ENCODE results near the gene PCDHGB1. TPM values are rescaled to one million over a fixed set of nuclear protein-coding genes. Genes with fewer than 3 reads are reported as not detected.
"Not testable (repeated sequence)": the region's sequence is repeated elsewhere in the genome, so short reads cannot be mapped to it uniquely, and the experiment has no call there.

Gene PCDHGB1
- not detected in 2 replicates for total RNA-seq (2014; rRNA removed; shearing (Covaris generic))

DNA sequence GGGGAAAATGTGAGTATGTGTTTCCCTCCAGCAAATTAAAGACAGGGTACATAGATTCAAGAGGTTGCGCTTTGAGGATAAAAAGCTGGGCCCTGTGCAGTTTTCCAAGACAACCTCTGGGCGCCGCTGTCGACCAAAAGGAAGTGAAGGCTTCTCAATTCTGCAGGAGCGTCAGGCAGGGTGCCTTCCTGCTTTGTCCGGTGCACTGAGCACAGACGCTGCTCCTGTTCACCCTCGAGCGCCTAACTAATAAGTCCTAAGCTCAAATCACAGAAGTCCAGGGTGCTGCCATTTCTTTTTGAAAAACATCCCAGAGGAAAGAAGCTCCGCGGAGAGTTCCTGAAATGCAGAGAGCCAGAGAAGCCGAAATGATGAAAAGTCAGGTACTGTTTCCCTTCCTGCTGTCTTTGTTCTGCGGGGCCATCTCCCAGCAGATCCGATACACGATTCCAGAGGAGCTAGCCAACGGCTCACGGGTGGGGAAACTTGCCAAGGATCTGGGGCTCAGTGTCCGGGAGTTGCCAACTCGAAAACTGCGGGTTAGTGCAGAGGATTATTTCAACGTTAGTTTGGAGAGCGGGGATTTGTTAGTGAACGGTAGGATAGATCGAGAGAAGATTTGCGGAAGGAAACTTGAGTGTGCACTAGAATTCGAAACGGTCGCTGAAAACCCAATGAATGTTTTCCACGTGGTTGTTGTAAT lies at the start of gene PCDHGB1:
PCDHGB1 (plus strand) TSS at position 183 of the 703 bp plus-strand sequence; CDS start at position 345, 162 bp downstream.
- no peaks in the 10 kb centered on the region for H3K36me3 ChIP-seq (replicated peaks; ENCODE audit: control insufficient read depth, insufficient read depth, low read length)
- H3K27me3 ChIP-seq (ENCODE audit: control insufficient read depth, insufficient read depth, low read length), result no peaks in the 10 kb centered on the region
- H3K4me3 ChIP-seq (ENCODE audit: insufficient read depth, low read depth, low read length), result no peak within 1 kb of the TSS
- DNase-seq, result peak; percentile 83

DNA sequence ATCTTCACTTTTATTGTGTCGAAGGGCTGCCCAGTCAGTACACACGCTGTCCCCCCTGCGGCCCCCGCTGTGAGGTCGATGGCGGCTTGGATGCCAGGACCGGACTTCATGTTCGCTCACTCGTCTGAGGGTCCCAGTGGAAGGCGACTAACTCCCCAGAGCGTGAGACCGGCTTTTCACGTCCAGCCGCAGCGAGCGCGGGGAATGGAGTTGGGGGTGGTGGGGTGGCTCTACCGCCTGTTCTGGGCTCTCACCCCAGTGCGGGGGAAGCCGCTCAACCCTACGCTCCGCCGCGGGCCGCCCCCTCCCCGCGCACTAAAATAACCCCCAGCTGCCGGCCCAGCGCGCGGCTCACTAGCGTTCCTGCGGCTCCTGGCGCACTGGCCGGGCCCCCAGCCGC lies 46.1 kb upstream of the PCDHGB1 start, which contains the start of gene SLC25A2:
SLC25A2 (minus strand) TSS at position 294 of the 400 bp plus-strand sequence; CDS start at position 110, 184 bp downstream.
- DNase-seq, result peak; percentile 21
- H3K4me3 ChIP-seq (ENCODE audit: insufficient read depth, low read depth, low read length), result no peak within 1 kb of the TSS
- H3K27me3 ChIP-seq (ENCODE audit: control insufficient read depth, insufficient read depth, low read length), result no peaks in the 10 kb centered on the region
- H3K36me3 ChIP-seq (replicated peaks; ENCODE audit: control insufficient read depth, insufficient read depth, low read length), result no peaks in the 10 kb centered on the region

DNA sequence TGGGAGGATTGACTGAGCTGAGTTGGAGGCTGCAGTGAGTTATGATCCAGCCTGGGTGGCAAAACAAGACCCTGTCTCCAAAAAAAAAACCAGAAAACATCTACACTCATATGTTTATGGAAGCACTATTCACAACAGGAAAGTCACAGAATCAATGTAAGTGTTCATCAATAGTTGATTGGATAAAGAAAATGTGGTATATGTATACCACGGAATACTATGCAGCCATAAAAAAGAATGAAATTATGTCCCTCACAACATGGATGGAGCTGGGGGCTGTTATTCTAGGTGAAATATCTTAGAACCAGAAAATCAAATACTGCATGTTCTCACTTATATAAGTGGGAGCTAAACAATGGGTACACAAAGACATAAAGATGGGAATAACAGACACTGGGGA lies 43.3 kb upstream of the PCDHGB1 start:
- Histone ChIP-seq H3K36me3 (replicated peaks; ENCODE audit: control insufficient read depth, insufficient read depth, low read length) (no peaks in the 10 kb centered on the region), H3K27me3 (ENCODE audit: control insufficient read depth, insufficient read depth, low read length) (no peaks in the 10 kb centered on the region), H3K4me3 (ENCODE audit: insufficient read depth, low read depth, low read length) (no peak overlapping the region)
- DNase-seq, result no peak

DNA sequence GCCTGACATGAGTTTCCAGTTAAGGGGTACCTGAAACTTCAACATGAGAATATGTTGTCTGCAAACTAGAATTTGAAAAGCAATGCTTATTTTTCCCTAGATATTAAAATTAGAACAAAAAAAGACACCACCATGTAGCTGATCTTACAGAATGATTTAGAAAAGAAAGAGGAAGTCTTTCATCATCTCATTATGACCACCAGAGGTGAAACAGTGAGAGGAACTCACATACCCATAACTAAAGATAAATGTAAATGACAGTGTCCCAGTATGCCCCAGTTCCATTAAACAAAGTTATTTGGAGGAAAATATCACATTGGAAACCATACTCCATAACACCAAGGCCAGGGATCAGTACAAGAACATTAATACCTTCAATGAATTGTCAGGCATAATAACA lies 36.2 kb upstream of the PCDHGB1 start:
- Histone ChIP-seq H3K4me3 (ENCODE audit: insufficient read depth, low read depth, low read length) (no peak overlapping the region), H3K36me3 (replicated peaks; ENCODE audit: control insufficient read depth, insufficient read depth, low read length) (peaks cover 1% of the 10 kb centered on the region), H3K27me3 (ENCODE audit: control insufficient read depth, insufficient read depth, low read length) (no peaks in the 10 kb centered on the region)
- DNase-seq, result no peak

DNA sequence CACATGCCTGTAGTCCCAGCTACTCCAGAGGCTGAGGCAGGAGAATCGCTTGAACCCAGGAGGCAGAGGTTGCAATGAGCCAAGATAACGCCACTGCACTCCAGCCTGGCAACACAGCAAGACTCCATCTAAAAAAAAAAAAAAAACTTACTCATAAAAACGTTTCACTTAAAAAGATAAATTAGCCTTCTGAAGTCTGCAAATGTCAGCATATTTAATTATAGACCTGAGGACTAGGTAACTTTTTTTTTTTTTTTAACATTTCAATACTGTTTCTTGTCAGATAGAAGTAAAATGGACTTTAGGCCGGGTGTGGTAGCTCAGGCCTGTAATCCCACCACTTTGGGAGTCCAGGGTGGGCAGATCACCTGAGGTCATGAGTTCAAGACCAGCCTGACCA lies 32.9 kb upstream of the PCDHGB1 start:
- peaks cover 13% of the 10 kb centered on the region for H3K36me3 ChIP-seq (replicated peaks; ENCODE audit: control insufficient read depth, insufficient read depth, low read length)
- H3K27me3 ChIP-seq (ENCODE audit: control insufficient read depth, insufficient read depth, low read length); DNase-seq; H3K4me3 ChIP-seq (ENCODE audit: insufficient read depth, low read depth, low read length): not testable (repeated sequence)

DNA sequence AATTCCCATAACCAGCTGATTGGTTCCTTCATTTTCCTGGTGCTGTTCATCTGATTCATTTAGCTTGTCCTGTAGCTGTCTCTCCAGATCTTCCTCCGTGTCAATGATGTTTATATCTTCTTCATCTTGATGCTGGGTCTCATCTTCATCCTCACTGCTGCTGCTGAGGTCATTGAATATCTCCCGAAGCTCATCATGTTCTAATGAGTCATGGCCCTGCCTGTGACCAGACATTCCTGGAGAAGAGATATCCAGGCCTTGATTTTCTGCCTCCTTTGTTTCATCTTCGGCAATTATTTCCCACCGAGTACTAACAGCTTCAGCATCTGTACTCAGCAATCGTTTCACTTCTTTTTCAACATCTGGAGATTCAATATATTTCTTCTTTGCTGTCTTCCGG lies 30.7 kb upstream of the PCDHGB1 start:
- Histone ChIP-seq H3K27me3 (ENCODE audit: control insufficient read depth, insufficient read depth, low read length) (no peaks in the 10 kb centered on the region), H3K4me3 (ENCODE audit: insufficient read depth, low read depth, low read length) (no peak overlapping the region), H3K36me3 (replicated peaks; ENCODE audit: control insufficient read depth, insufficient read depth, low read length) (peaks cover 13% of the 10 kb centered on the region)
- no peak for DNase-seq

DNA sequence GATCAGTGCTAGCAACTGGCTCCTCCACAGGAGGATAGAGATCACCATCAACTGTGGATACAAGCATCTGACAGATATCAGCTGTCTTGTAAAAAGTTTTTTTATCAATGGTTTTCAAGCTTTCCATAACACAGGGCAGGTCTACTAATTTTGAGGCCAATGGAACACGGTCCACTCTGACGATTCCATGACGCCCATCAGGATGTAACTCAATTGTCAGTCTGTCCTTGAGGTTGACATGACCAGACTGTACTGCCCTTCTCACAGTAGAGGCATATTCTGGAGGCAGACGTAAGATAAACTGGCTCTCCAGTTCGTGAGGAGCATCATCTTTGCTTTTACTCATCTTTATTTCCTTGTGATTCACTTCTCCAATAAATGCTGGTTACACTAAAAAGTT lies 30.2 kb upstream of the PCDHGB1 start:
- Histone ChIP-seq H3K4me3 (ENCODE audit: insufficient read depth, low read depth, low read length) (peak overlapping the region; percentile 95), H3K36me3 (replicated peaks; ENCODE audit: control insufficient read depth, insufficient read depth, low read length) (peaks cover 13% of the 10 kb centered on the region), H3K27me3 (ENCODE audit: control insufficient read depth, insufficient read depth, low read length) (no peaks in the 10 kb centered on the region)
- DNase-seq, result no peak

DNA sequence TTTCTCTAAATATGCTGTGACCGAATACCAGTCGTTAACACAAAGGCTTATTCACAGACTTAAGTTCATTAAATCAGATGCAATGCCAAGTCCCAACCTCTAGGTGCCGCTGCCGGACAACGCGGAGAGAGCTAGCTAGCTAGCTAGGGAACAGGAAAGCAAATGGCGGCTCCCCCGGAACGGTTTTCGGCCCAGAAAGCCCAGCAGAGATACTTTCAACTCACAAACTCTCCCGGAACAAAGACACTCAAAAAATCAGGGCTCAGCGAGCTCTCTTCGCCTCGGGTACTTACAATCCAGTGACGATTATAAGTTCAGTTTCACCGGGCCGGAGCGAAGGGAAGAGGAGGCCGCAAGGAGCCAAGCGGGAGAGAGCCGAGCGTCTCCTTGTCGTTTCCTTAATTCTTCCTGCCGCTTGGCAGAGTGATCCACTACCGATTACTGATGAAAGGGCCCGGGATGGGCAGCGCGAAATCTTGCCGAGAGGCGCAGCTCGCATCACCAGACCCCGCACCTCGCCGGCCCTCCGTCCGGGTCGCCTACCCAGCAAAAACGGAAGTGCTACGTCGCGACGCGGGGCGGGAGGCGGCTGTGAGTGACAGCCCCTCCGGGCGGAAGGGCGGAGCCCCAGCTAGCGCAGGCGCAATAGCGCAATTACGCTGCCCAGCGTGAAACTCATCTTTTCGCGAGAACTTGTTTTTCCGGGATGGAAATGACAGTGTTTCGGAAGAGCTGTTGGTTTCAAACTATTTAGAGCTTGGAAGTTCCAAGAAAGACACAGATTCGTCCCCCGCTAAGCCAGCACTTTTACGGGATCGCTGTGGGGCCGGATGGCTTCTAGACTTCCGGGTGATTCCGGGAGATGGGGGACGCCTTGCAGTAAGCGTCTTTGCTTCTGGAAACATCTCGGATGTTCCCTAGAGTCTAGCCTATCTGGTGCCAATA lies 29.4 kb upstream of the PCDHGB1 start, which contains the start of gene TAF7:
TAF7 (minus strand) TSS at position 560 of the 945 bp plus-strand sequence. CDS start 740 bp downstream, outside the sequence.
- peak; percentile 96 for DNase-seq
- no peaks in the 10 kb centered on the region for H3K27me3 ChIP-seq (ENCODE audit: control insufficient read depth, insufficient read depth, low read length)
- peak within 1 kb of the TSS; percentile 95 for H3K4me3 ChIP-seq (ENCODE audit: insufficient read depth, low read depth, low read length)
- peaks cover 13% of the 10 kb centered on the region for H3K36me3 ChIP-seq (replicated peaks; ENCODE audit: control insufficient read depth, insufficient read depth, low read length)

DNA sequence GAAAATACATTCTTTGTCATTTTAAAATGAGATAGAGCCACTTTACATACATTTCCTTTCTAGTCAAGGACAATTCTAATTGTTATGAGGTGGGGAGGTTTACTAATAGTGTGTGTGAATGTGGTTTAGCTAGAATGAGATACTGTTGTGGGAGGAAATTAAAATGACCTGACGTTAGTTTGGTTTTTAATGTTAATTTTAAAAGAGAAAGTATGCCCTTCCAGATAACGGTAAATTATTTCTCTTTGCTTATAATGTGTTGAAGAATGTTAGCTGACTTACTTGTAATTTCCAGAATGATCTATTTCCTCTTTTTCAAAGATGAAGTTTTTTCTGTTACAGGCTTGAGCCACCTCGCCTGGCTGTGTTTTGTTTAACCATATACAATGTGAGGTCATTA lies 27.6 kb upstream of the PCDHGB1 start:
- Histone ChIP-seq H3K36me3 (replicated peaks; ENCODE audit: control insufficient read depth, insufficient read depth, low read length) (peaks cover 13% of the 10 kb centered on the region), H3K4me3 (ENCODE audit: insufficient read depth, low read depth, low read length) (no peak overlapping the region), H3K27me3 (ENCODE audit: control insufficient read depth, insufficient read depth, low read length) (no peaks in the 10 kb centered on the region)
- DNase-seq, result no peak

DNA sequence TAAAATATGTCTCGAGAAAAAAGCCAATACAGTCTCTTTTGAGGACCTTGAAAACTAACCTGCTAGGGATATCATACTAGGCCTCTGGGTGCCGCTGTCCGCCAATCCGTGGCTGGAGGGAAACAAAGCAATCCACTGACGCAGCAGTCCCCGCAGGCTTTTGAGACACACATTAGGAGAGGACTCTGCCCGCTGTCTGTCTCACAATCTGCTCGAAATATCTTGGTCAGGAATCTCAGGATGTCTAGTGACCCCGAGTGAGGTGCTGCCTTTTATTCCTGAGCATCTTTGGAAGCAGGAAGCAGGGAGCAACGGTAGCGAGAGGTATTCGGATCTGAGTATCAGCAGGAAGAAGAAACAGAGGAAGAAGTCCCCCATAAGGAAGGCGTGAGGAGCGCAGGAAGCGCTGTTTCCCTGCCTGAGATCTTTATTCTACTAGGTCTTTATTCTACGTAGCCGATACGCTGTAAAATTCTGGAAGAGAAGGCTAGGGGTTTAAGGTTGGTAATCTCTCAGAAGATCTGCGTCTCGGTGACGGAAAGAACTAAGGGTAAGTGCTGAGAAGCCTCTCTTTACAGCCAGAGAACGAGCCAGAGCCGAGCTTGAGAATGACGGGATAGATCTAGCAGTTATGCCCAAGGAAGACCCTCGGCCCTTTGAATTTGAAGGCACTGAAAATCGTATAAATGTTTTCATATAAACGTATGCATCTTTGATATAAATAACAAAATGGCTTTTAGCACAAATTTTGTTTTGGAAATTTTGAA lies 23.6 kb upstream of the PCDHGB1 start:
- H3K4me3 ChIP-seq (ENCODE audit: insufficient read depth, low read depth, low read length), result peak overlapping the region; percentile 23; the same call in 1 of the 2 replicates
- H3K27me3 ChIP-seq (ENCODE audit: control insufficient read depth, insufficient read depth, low read length), result no peaks in the 10 kb centered on the region
- peak; percentile 68 for DNase-seq
- H3K36me3 ChIP-seq (replicated peaks; ENCODE audit: control insufficient read depth, insufficient read depth, low read length), result no peaks in the 10 kb centered on the region

DNA sequence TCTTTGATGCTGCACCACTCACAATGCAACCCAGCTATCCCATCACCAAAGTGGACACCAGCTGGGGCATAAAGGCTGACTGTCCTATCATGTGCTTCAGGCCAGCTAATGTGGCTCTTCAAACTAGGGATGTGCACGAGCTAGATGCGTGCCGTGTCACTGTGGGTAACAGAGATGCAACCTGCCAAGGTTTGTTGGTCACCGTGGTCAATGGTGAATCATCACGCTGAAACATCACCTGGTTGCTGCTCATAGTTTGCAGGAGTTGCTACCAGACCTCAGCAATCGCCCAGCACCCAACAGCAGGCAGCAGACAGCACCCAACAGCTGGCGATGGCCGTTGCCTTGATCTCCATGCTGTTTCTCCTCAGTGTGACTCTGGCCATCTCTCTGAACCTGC lies 21.7 kb upstream of the PCDHGB1 start:
- no peaks in the 10 kb centered on the region for H3K27me3 ChIP-seq (ENCODE audit: control insufficient read depth, insufficient read depth, low read length)
- H3K4me3 ChIP-seq (ENCODE audit: insufficient read depth, low read depth, low read length), result no peak overlapping the region
- no peak for DNase-seq
- no peaks in the 10 kb centered on the region for H3K36me3 ChIP-seq (replicated peaks; ENCODE audit: control insufficient read depth, insufficient read depth, low read length)

DNA sequence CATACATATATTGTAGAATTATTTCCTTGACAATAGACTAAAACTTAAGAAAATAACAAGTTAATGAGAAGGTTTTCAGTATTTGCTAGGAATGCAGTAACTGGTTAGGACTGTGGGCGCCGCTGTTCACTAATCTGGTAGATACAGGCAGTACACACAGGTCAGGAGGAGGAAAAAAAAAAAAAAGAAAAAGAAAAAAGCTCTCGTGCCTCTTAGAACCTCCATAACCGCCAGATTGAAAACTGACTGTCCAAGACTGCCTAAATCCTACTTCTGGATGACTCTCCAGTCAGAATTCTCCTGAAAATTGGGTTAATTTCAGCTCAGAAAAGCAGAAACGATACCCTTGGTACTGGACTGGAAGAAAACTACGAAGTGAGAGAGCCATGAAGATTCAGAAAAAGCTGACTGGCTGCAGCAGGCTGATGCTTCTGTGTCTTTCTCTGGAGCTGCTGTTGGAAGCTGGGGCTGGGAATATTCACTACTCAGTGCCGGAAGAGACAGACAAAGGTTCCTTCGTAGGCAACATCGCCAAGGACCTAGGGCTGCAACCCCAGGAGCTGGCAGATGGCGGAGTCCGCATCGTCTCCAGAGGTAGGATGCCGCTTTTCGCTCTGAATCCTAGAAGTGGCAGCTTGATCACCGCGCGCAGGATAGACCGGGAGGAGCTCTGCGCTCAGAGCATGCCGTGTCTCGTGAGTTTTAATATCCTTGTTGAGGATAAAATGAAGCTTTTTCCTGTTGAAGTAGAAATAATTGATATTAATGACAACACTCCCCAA lies 19.4 kb upstream of the PCDHGB1 start, which contains the start of gene PCDHGA1:
PCDHGA1 (plus strand) TSS at position 216 of the 782 bp plus-strand sequence.
- no peaks in the 10 kb centered on the region for H3K36me3 ChIP-seq (replicated peaks; ENCODE audit: control insufficient read depth, insufficient read depth, low read length)
- H3K4me3 ChIP-seq (ENCODE audit: insufficient read depth, low read depth, low read length), result no peak within 1 kb of the TSS
- H3K27me3 ChIP-seq (ENCODE audit: control insufficient read depth, insufficient read depth, low read length), result no peaks in the 10 kb centered on the region
- no peak for DNase-seq

DNA sequence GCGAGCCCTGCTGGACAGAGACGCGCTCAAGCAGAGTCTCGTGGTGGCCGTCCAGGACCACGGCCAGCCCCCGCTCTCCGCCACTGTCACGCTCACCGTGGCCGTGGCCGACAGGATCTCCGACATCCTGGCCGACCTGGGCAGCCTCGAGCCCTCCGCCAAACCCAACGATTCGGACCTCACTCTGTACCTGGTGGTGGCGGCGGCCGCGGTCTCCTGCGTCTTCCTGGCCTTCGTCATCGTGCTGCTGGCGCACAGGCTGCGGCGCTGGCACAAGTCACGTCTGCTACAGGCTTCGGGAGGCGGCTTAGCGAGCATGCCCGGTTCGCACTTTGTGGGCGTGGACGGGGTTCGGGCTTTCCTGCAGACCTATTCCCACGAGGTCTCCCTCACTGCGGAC lies 17.3 kb upstream of the PCDHGB1 start:
- DNase-seq; H3K27me3 ChIP-seq (ENCODE audit: control insufficient read depth, insufficient read depth, low read length); H3K4me3 ChIP-seq (ENCODE audit: insufficient read depth, low read depth, low read length): not testable (repeated sequence)

More for the DNA sequence above, 17.3 kb upstream of the PCDHGB1 start:
- H3K36me3 ChIP-seq (replicated peaks; ENCODE audit: control insufficient read depth, insufficient read depth, low read length), result not testable (repeated sequence)

All from H7 (cell line).